ENCODE results near the gene KRT71.
A peak's percentile ranks its signal among the peaks of the same experiment; 100 is the strongest.

The KRT71 gene

GRCh38 chr12:52508211-52508610, 44.7 kb downstream of the KRT71 start:
- no peak overlapping the region for H3K4me2 ChIP-seq (ENCODE audit: low read length)
- no peaks in the 10 kb centered on the region for H3K9me2 ChIP-seq (ENCODE audit: low read depth, low read length)
- no peaks in the 10 kb centered on the region for H3K36me3 ChIP-seq (ENCODE audit: insufficient read depth, low read length)
- H4K20me1 ChIP-seq (ENCODE audit: insufficient read depth, low read length), result no peaks in the 10 kb centered on the region
- no peaks in the 10 kb centered on the region for H3F3A ChIP-seq (ENCODE audit: insufficient read depth, low read length)
- H3K27ac ChIP-seq (ENCODE audit: low read depth, low read length, poor library complexity, severe bottlenecking), result no peak overlapping the region
- H3K9ac ChIP-seq (ENCODE audit: low read length), result no peak overlapping the region
- H2AFZ ChIP-seq (ENCODE audit: low read length), result no peak overlapping the region
- H3K9me3 ChIP-seq (ENCODE audit: low read length), result no peaks in the 10 kb centered on the region
- H3K27me3 ChIP-seq (ENCODE audit: insufficient read depth, low read length), result no peaks in the 10 kb centered on the region
- no peaks in the 10 kb centered on the region for H3K79me2 ChIP-seq (ENCODE audit: insufficient read depth, low read length)
- TF ChIP-seq CTCF (IDR thresholded peaks at IDR 0.05; ENCODE audit: low read length) (no peak), EZH2 (IDR thresholded peaks at IDR 0.05; ENCODE audit: borderline replicate concordance, low read length) (no peak)
- no peaks in the 10 kb centered on the region for H3K4me1 ChIP-seq (ENCODE audit: insufficient read depth, low read length, severe bottlenecking)
- no peak overlapping the region for H3K4me3 ChIP-seq (ENCODE audit: low read depth, low read length, poor library complexity, severe bottlenecking)

GRCh38 chr12:52506858-52507715, 45.9 kb downstream of the KRT71 start:
- Histone ChIP-seq H3K36me3 (ENCODE audit: insufficient read depth, low read length) (no peaks in the 10 kb centered on the region), H3K4me3 (ENCODE audit: low read depth, low read length, poor library complexity, severe bottlenecking) (no peak overlapping the region), H3F3A (ENCODE audit: insufficient read depth, low read length) (no peaks in the 10 kb centered on the region), H3K79me2 (ENCODE audit: insufficient read depth, low read length) (no peaks in the 10 kb centered on the region), H3K27ac (ENCODE audit: low read depth, low read length, poor library complexity, severe bottlenecking) (no peak overlapping the region), H3K9me2 (ENCODE audit: low read depth, low read length) (no peaks in the 10 kb centered on the region), H3K9ac (ENCODE audit: low read length) (no peak overlapping the region), H3K9me3 (ENCODE audit: low read length) (no peaks in the 10 kb centered on the region), H4K20me1 (ENCODE audit: insufficient read depth, low read length) (no peaks in the 10 kb centered on the region), H3K4me1 (ENCODE audit: insufficient read depth, low read length, severe bottlenecking) (no peaks in the 10 kb centered on the region), H2AFZ (ENCODE audit: low read length) (no peak overlapping the region), H3K4me2 (ENCODE audit: low read length) (no peak overlapping the region), H3K27me3 (ENCODE audit: insufficient read depth, low read length) (no peaks in the 10 kb centered on the region)
- TF ChIP-seq EZH2 (IDR thresholded peaks at IDR 0.05; ENCODE audit: borderline replicate concordance, low read length) (no peak), CTCF (IDR thresholded peaks at IDR 0.05; ENCODE audit: low read length) (peak; percentile 54)

GRCh38 chr12:52502877-52503276, 50.1 kb downstream of the KRT71 start:
- TF ChIP-seq EZH2 (IDR thresholded peaks at IDR 0.05; ENCODE audit: borderline replicate concordance, low read length) (no peak), CTCF (IDR thresholded peaks at IDR 0.05; ENCODE audit: low read length) (no peak)
- Histone ChIP-seq H3K9ac (ENCODE audit: low read length) (no peak overlapping the region), H4K20me1 (ENCODE audit: insufficient read depth, low read length) (no peaks in the 10 kb centered on the region), H3K4me2 (ENCODE audit: low read length) (no peak overlapping the region), H3K9me2 (ENCODE audit: low read depth, low read length) (no peaks in the 10 kb centered on the region), H3K79me2 (ENCODE audit: insufficient read depth, low read length) (no peaks in the 10 kb centered on the region), H3K27me3 (ENCODE audit: insufficient read depth, low read length) (no peaks in the 10 kb centered on the region), H3K27ac (ENCODE audit: low read depth, low read length, poor library complexity, severe bottlenecking) (no peak overlapping the region), H2AFZ (ENCODE audit: low read length) (no peak overlapping the region), H3K36me3 (ENCODE audit: insufficient read depth, low read length) (no peaks in the 10 kb centered on the region), H3K4me3 (ENCODE audit: low read depth, low read length, poor library complexity, severe bottlenecking) (no peak overlapping the region), H3F3A (ENCODE audit: insufficient read depth, low read length) (no peaks in the 10 kb centered on the region), H3K9me3 (ENCODE audit: low read length) (no peaks in the 10 kb centered on the region), H3K4me1 (ENCODE audit: insufficient read depth, low read length, severe bottlenecking) (no peaks in the 10 kb centered on the region)

Measured in OCI-LY1 (cell line).